Iris pigment epithelial cell (primary cell): ENCODE measurements around the gene DXO.

Source experiments
- DNase-seq: peaks from one replicate; pipeline ENCODE4 v3.0.0-alpha.2; 2011; ENCODE audit warnings: low read depth

Gene DXO

GRCh38 chr6:31928672-31928939 is 43.3 kb downstream of the DXO start:
- no peak for DNase-seq

GRCh38 chr6:31927863-31928671 is 43.9 kb downstream of the DXO start:
- DNase-seq = no peak

GRCh38 chr6:31927242-31927862 is 44.6 kb downstream of the DXO start, which contains the start of gene C2:
C2 (plus strand) TSS chr6:31927717; CDS start chr6:31927753, 36 bp downstream.
- no peak for DNase-seq

- DNase-seq = no peak
Measured at GRCh38 chr6:31922942-31923341, 49.0 kb downstream of the DXO start.

- DNase-seq = no peak
Measured at GRCh38 chr6:31920811-31921210, 51.1 kb downstream of the DXO start.
